Smooth muscle cell (in vitro differentiated cells): ENCODE results near the gene RAB11FIP4. TPM values are rescaled to one million over a fixed set of nuclear protein-coding genes. Genes with fewer than 3 reads are reported as not detected.

Experiments used
- DNase-seq: peaks from one replicate; lab custom pipeline; 2025; ENCODE audit not compliant: unreplicated experiment; lab: John Stamatoyannopoulos, UW
- H2AFZ ChIP-seq: fragments of 200-600 bp; sonication (generic); 2 replicates; pipeline ENCODE4 v1.6.0; 2016; ENCODE audit warnings: antibody characterized with exemption, low read depth, mild to moderate bottlenecking
- H3F3A ChIP-seq: fragments of 200-600 bp; sonication (generic); 2 replicates; pipeline ENCODE4 v1.6.0; 2017; ENCODE audit warnings: antibody characterized with exemption, low read depth
- H3K27ac ChIP-seq: fragments of 200-600 bp; sonication (generic); 2 replicates; pipeline ENCODE4 v1.5.1; 2016; ENCODE audit warnings: low read depth, mild to moderate bottlenecking
- H3K27me3 ChIP-seq: fragments of 200-600 bp; sonication (generic); 2 replicates; pipeline ENCODE4 v1.6.1; 2016; ENCODE audit warnings: low read depth, mild to moderate bottlenecking
- H3K36me3 ChIP-seq: fragments of 200-600 bp; sonication (generic); 2 replicates; pipeline ENCODE4 v1.5.1; 2016; ENCODE audit warnings: low read depth
- H3K4me1 ChIP-seq: fragments of 200-600 bp; sonication (generic); 2 replicates; pipeline ENCODE4 v1.5.1; 2016; ENCODE audit warnings: low read depth
- H3K4me2 ChIP-seq: fragments of 200-600 bp; sonication (generic); 2 replicates; pipeline ENCODE4 v1.6.0; 2016; ENCODE audit warnings: mild to moderate bottlenecking
- H3K4me3 ChIP-seq: fragments of 200-600 bp; sonication (generic); 2 replicates; pipeline ENCODE4 v1.5.1; 2016; ENCODE audit warnings: mild to moderate bottlenecking
- H3K79me2 ChIP-seq: fragments of 200-600 bp; sonication (generic); 2 replicates; pipeline ENCODE4 v1.6.0; 2016; ENCODE audit warnings: low read depth, mild to moderate bottlenecking
- H3K9ac ChIP-seq: fragments of 200-600 bp; sonication (generic); 2 replicates; pipeline ENCODE4 v1.6.0; 2016; ENCODE audit warnings: low read depth
- H3K9me3 ChIP-seq: fragments of 200-600 bp; sonication (generic); replicated peaks from 2 replicates; pipeline ENCODE4 v1.5.1; 2016; ENCODE audit warnings: low read depth
- H4K20me1 ChIP-seq: fragments of 200-600 bp; sonication (generic); 2 replicates; pipeline ENCODE4 v1.6.0; 2016; ENCODE audit warnings: low read depth
- CTCF ChIP-seq: fragments of 200-600 bp; sonication (generic); IDR thresholded peaks from 2 replicates; pipeline ENCODE4 v1.5.1; 2017; ENCODE audit warnings: borderline replicate concordance, mild to moderate bottlenecking, antibody characterized with exemption; ENCODE audit not compliant: insufficient read depth, poor library complexity, severe bottlenecking
- WGBS: methylation state at CpG from one replicate; pipeline ENCODE4 v1.1.7; 2016; ENCODE audit warnings: low lambda C conversion rate; 5-methylcytosine and 5-hydroxymethylcytosine counted together
- polyA plus RNA-seq: library from polyadenylated mRNA; unstranded; fragments of >200 nt; fragmentation: Nextera tagmentation; extraction: Ambion mirVana; gene quantifications from 2 replicates; pipeline ENCODE4 v1.2.1, GENCODE V29; 2016
- total RNA-seq: library from RNA; depleted of rRNA; stranded (reverse); fragments of >200 nt; gene quantifications from 2 replicates; pipeline ENCODE4 v1.2.3, GENCODE V29; 2014

RAB11FIP4 gene
- total and polyA plus RNA-seq, 2 experiments from 2014 or later = 0.42 to 2.9 TPM

DNA sequence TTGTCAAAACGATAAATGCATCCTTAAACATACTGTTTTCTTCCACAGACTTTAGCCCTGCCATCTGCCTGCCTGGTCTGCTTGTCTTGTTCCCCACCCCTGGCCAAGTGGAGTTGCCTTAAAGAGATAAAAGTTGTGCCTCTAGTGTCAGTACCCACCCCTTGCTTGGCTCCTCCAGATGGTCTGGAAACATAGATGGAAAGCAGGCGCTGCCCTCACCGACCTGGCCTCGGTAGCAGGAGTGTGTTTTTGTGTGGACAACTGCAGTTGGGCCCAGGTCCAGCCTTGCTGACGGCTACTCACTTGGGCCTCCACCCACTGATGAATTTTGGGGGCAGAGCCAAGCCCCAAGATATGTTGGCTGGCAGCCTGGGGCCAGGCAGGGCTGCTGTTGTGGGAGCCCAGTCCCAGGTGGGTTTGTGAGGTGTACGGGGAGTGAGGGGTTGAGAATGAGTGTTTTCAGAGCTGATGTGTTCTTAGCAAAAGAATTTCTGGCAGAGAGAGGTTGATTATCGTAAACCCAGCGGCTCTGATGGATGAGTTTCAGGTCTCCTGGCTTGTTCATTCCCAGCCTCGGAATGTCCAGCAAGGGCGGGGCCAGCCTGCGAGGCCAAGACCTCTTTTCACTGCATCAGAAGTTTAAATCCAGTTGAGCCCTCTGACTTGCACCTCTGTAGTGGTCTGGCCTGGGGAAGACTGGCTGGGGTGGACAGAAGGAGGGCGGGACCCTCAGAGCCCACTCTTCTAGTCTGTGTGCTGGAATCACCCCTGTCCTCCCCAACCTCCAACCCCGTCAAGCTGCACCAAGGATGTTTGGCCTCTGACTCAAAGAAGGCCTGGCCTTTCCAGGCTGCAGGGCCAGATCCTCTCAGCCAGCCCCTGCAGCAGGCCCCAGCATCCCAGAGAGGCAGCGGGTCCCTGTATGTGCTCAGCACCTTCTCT, 179.7 kb downstream of the RAB11FIP4 start:
- no peak for TF ChIP-seq CTCF
- Histone ChIP-seq H3F3A (peaks cover 26% of the 10 kb centered on the region), H2AFZ (no peak overlapping the region), H3K27ac (peak overlapping the region; percentile 85), H3K4me2 (peak overlapping the region; percentile 65), H3K9me3 (no peaks in the 10 kb centered on the region), H3K36me3 (no peaks in the 10 kb centered on the region), H3K4me3 (no peak overlapping the region), H4K20me1 (peaks cover 100% of the 10 kb centered on the region), H3K9ac (peak overlapping the region; percentile 2), H3K4me1 (peaks cover 6% of the 10 kb centered on the region), H3K27me3 (no peaks in the 10 kb centered on the region), H3K79me2 (peaks cover 99% of the 10 kb centered on the region)
- no peak for DNase-seq
- WGBS = 40% methylated on average over 14 of the region's 14 CpGs

- no peak overlapping the region for H3K4me2 ChIP-seq
- H3K4me1 ChIP-seq = no peaks in the 10 kb centered on the region
- DNase-seq = no peak
- H3K4me3 ChIP-seq = no peak overlapping the region
- H3K36me3 ChIP-seq = no peaks in the 10 kb centered on the region
- no peak for TF ChIP-seq CTCF
- H3F3A ChIP-seq = peaks cover 22% of the 10 kb centered on the region
- H3K27me3 ChIP-seq = no peaks in the 10 kb centered on the region
- no peak overlapping the region for H2AFZ ChIP-seq
- WGBS = 97% methylated on average over 7 of the region's 7 CpGs
- H3K9me3 ChIP-seq = no peaks in the 10 kb centered on the region
- peaks cover 99% of the 10 kb centered on the region for H3K79me2 ChIP-seq
- peak overlapping the region; percentile 85 for H3K27ac ChIP-seq
- peaks cover 100% of the 10 kb centered on the region for H4K20me1 ChIP-seq
- H3K9ac ChIP-seq = no peak overlapping the region
These were observed 180.9 kb downstream of the RAB11FIP4 start for GRCh38 chr17:31572341-31572740.

DNA sequence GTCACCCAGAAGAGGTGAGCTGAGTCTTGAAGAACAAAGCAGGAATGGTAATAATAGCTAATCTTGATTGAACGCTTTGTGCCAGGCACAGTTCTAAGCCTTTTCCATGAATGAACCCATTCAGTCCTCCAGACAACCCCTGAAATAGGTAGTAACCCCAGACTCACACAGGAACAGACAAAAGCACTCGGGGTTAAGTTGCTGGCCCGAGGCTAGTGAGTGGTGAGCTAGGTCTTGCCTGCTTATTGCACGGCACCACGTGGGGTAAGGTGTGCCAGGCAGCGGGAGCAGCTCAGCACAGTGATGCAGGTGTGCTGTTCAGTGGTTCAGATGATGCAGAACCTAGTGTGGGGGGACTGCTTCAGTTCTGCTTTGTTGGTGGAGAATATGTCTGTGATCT, 181.6 kb downstream of the RAB11FIP4 start:
- no peak overlapping the region for H2AFZ ChIP-seq
- no peak for DNase-seq
- 85% methylated on average over 6 of the region's 6 CpGs for WGBS
- H3K9me3 ChIP-seq = no peaks in the 10 kb centered on the region
- H3K4me1 ChIP-seq = no peaks in the 10 kb centered on the region
- H3K4me3 ChIP-seq = no peak overlapping the region
- no peaks in the 10 kb centered on the region for H3K36me3 ChIP-seq
- H3K79me2 ChIP-seq = peaks cover 99% of the 10 kb centered on the region
- H3K4me2 ChIP-seq = no peak overlapping the region
- peaks cover 98% of the 10 kb centered on the region for H4K20me1 ChIP-seq
- no peak overlapping the region for H3K27ac ChIP-seq
- H3K27me3 ChIP-seq = no peaks in the 10 kb centered on the region
- H3F3A ChIP-seq = peaks cover 19% of the 10 kb centered on the region
- no peak overlapping the region for H3K9ac ChIP-seq
- no peak for TF ChIP-seq CTCF
